Astrocyte of the spinal cord (primary cell): ENCODE data around the gene CTNNA2.

Source experiments
- DNase-seq: peaks from one replicate; pipeline ENCODE4 v3.0.0; 2011; ENCODE audit warnings: low read depth, low spot score
- H3K4me3 ChIP-seq: 2 replicates; pipeline ENCODE4 v1.5.1; 2011; ENCODE audit warnings: low read depth, mild to moderate bottlenecking, low read length, moderate library complexity
- CTCF ChIP-seq: IDR thresholded peaks from 2 replicates; pipeline ENCODE4 v1.5.1; 2012; ENCODE audit warnings: low read depth, mild to moderate bottlenecking, low read length, inconsistent platforms
- in situ Hi-C: cut with HindIII; loops from 2 replicates; pipeline ENCODE4 v1.10.0; 2017; ENCODE audit warnings: low sequenced_read_pairs

CTNNA2 gene

GRCh38 chr2:80102026-80102425, 589.2 kb downstream of the CTNNA2 start:
- no peak overlapping the region for H3K4me3 ChIP-seq
- TF ChIP-seq CTCF: no peak
- peak; percentile 8 for DNase-seq
- in situ Hi-C loops: no loop called here

GRCh38 chr2:80105015-80105640, 592.3 kb downstream of the CTNNA2 start:
- no peak for DNase-seq
- in situ Hi-C loops: no loop called here
- TF ChIP-seq CTCF: no peak
- no peak overlapping the region for H3K4me3 ChIP-seq

- no peak for TF ChIP-seq CTCF
- in situ Hi-C loops: no loop called here
- DNase-seq: no peak
- no peak overlapping the region for H3K4me3 ChIP-seq
These were observed 598.3 kb downstream of the CTNNA2 start for GRCh38 chr2:80111185-80111584.

- H3K4me3 ChIP-seq: no peak overlapping the region
- TF ChIP-seq CTCF: no peak
- in situ Hi-C loops: no loop called here
- no peak for DNase-seq
These were observed 599.9 kb downstream of the CTNNA2 start for GRCh38 chr2:80112790-80113189.

- DNase-seq: no peak
- in situ Hi-C loops: no loop called here
- no peak overlapping the region for H3K4me3 ChIP-seq
- no peak for TF ChIP-seq CTCF
These were observed 600.5 kb downstream of the CTNNA2 start for GRCh38 chr2:80113399-80113798.

- H3K4me3 ChIP-seq: no peak overlapping the region
- TF ChIP-seq CTCF: no peak
- in situ Hi-C loops: no loop called here
- no peak for DNase-seq
These were observed 602.0 kb downstream of the CTNNA2 start for GRCh38 chr2:80114812-80115211.
